Measurements from ENCODE around the gene LINC00237.

LINC00237 gene

DNA sequence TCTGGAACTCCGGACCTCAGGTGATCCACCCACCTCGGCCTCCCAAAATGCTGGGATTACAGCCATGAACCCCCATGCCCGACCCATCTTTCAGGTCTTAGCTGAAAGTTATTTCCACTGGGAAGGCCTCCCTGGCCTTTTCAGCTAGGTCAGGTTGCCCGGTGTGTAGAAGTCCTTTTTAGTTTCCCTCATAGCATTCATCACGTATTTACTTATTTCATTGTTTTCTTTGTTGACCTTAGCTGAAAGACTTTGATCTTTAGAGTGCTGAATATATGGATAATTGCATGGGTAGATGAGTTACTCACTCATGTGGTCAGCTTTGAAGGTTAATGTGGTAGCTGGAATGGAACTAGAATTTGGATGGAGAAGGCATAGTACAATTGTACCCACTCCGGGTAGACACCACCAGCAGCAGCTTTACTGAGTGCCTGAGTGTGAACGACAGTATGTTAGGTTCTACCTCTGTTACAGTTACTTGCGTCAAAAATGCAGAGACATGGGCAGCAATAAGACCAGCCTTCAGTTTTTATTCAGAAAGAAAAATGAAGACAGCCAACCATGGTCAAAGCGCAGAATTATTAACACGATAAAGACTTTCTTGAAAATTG, 28.8 kb upstream of the LINC00237 start:
- TF ChIP-seq, protein P1, sequence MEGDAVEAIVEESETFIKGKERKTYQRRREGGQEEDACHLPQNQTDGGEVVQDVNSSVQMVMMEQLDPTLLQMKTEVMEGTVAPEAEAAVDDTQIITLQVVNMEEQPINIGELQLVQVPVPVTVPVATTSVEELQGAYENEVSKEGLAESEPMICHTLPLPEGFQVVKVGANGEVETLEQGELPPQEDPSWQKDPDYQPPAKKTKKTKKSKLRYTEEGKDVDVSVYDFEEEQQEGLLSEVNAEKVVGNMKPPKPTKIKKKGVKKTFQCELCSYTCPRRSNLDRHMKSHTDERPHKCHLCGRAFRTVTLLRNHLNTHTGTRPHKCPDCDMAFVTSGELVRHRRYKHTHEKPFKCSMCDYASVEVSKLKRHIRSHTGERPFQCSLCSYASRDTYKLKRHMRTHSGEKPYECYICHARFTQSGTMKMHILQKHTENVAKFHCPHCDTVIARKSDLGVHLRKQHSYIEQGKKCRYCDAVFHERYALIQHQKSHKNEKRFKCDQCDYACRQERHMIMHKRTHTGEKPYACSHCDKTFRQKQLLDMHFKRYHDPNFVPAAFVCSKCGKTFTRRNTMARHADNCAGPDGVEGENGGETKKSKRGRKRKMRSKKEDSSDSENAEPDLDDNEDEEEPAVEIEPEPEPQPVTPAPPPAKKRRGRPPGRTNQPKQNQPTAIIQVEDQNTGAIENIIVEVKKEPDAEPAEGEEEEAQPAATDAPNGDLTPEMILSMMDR (IDR thresholded peaks at IDR 0.05; ENCODE audit: insufficient read depth, low read depth, low read length, missing control alignments) = no peak
- no peak for DNase-seq (ENCODE audit: low read depth)
- no peak overlapping the region for H3K4me3 ChIP-seq (ENCODE audit: low read depth, low read length)

DNA sequence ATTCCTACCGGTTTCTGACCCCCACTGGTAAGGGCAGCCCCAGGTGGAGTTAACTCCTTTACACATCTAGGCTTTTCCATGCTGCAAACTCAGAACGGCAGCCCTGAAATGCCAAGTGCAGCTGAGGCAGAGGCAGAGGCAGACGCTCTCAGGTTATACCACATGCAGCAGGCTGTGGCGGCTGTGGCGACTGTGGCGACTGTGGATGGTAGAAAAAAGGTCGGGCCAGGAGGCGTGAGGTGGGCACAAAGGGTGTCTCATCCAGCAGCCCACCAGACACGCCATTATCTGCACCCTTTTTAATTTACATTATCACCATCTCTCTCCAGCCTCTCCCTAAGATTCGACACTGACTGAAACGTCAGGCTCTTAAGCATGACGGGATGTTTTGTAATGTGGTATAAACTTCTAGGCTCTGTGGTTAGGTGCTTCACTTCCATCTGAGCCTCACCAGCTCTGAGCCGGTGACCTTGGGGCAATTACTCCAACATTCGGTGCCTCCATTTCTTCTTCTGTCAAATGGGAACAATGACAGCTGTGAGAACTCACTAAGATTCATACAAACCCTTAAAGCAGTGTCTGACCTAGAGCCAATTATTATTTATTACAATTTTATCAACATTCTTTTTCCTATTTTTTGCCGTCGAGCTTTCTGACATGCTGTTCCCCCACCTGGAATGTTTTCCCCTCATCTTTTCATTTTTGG, 27.9 kb upstream of the LINC00237 start:
- DNase-seq (ENCODE audit: low read depth) = no peak
- TF ChIP-seq, protein P1 (IDR thresholded peaks at IDR 0.05; ENCODE audit: insufficient read depth, low read depth, low read length, missing control alignments) = no peak
- no peak overlapping the region for H3K4me3 ChIP-seq (ENCODE audit: low read depth, low read length)

DNA sequence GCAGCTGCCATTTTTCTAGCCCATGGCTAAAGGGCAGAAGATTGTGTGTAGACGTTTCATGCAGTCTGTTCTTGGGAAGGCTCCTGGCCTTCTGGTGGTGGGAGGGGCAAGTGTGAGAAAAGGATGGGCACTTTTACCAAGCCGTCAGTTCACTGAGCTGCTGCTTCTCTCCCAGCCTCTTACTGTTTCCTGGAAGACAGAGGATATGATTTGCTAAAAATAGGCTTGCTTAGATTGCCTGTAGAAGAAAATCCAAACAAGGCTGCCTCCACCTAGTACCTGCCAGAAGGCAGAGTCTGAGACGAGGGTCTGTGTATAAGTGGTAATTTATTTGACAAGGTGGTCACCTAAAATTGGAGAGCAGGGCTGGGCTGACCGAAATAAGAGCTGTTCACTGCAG, 27.2 kb upstream of the LINC00237 start:
- TF ChIP-seq, protein P1 (IDR thresholded peaks at IDR 0.05; ENCODE audit: insufficient read depth, low read depth, low read length, missing control alignments) = no peak
- DNase-seq (ENCODE audit: low read depth) = no peak
- H3K4me3 ChIP-seq (ENCODE audit: low read depth, low read length) = no peak overlapping the region

DNA sequence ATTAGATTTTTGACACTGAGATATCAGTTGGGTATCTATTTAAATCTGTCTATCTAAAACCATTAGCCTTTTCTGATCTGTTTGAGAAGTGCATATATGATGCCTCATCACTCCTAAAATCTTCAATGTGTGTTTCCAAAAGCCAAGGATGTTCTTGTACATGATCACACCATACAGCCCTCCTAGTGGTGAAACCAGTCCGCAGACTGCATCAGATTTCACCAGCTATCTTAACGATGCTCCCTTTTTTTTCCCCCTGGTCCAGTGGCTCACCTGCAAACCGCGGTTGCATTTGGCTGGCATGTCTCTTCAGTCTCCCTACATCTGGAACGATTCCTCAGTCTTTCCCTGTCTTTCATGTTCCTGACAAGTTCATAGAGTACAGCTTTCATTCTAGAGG, 23.7 kb upstream of the LINC00237 start:
- TF ChIP-seq, protein P1 (IDR thresholded peaks at IDR 0.05; ENCODE audit: insufficient read depth, low read depth, low read length, missing control alignments) = no peak
- DNase-seq (ENCODE audit: low read depth) = no peak
- no peak overlapping the region for H3K4me3 ChIP-seq (ENCODE audit: low read depth, low read length)

DNA sequence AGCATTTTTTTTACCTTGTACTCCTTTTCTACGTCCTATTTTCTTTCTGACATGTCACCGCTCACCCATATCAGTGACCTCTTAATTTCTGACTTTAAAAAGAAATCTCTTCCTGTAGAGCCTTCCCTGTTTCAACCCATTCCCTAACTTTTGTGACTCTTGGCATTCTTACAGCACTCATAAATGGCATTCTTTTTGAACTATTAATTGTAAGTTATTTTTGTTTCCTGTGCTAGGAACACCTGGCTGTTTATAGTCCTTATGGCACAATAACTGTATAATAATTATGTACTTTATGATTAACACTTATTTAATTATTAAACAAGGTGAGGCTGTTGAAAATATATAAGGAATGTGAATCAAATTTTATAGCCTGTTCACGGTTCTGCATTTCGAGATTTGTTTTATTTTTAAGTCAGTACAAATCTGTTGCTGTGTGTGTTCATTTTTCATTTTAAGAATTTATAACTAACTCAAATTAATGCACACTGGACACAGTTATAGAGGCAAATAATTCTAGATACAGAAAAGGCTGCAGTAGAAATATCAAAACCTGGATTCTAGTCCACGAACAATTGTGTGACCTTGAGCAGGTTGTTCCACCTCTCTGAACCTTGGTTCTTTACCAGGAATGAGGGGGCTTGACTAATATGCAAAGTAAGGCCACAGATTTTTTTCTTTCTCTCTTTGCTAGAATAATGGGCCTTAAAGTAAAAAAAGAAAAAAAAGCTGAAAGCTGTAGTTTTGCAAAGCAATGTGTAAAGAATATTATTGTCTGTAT, 21.2 kb upstream of the LINC00237 start:
- TF ChIP-seq, protein P1 (IDR thresholded peaks at IDR 0.05; ENCODE audit: insufficient read depth, low read depth, low read length, missing control alignments) = no peak
- DNase-seq (ENCODE audit: low read depth) = no peak
- no peak overlapping the region for H3K4me3 ChIP-seq (ENCODE audit: low read depth, low read length)

DNA sequence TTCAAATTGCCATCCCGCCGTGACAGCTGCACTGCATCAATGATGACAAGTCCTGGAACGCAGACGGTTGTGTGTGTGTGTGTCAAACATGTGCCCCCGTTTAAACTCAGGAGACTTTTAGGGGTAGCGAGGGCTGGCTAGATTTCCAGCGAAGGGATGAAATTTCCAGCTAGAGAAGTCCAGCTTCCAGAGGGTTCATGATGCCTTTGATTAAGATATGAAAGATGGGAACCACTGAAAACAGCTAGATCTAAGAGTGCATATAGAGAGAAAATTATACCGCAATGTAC, 20.4 kb upstream of the LINC00237 start:
- TF ChIP-seq, protein P1 (IDR thresholded peaks at IDR 0.05; ENCODE audit: insufficient read depth, low read depth, low read length, missing control alignments) = no peak
- DNase-seq (ENCODE audit: low read depth) = no peak
- peak overlapping the region; percentile 81 for H3K4me3 ChIP-seq (ENCODE audit: low read depth, low read length)

All from GM12865 (cell line).